Measurements from ENCODE around the gene PCDH10. TPM values are rescaled to one million over a fixed set of nuclear protein-coding genes. Genes with fewer than 3 reads are reported as not detected.

Gene PCDH10
- total RNA-seq, 2 experiments from 2014 or later = not detected

- no peak overlapping the region for H3K27ac Mint-ChIP-seq
- no peaks in the 10 kb centered on the region for H3K9me3 Mint-ChIP-seq (ENCODE audit: low read depth)
- CTCF ChIA-PET = no interaction called here
- H3K4me3 Mint-ChIP-seq = no peak overlapping the region
- peaks cover 23% of the 10 kb centered on the region for H3K27me3 Mint-ChIP-seq
- no peaks in the 10 kb centered on the region for H3K36me3 Mint-ChIP-seq
- no peaks in the 10 kb centered on the region for H3K4me1 Mint-ChIP-seq
- DNase-seq (no peak), ATAC-seq (no peak)
Measured at GRCh38 chr4:133156096-133156495, 7.0 kb downstream of the PCDH10 start.

- H3K4me3 Mint-ChIP-seq = no peak overlapping the region
- ATAC-seq (no peak), DNase-seq (no peak)
- peaks cover 19% of the 10 kb centered on the region for H3K27me3 Mint-ChIP-seq
- H3K27ac Mint-ChIP-seq = no peak overlapping the region
- no peaks in the 10 kb centered on the region for H3K9me3 Mint-ChIP-seq (ENCODE audit: low read depth)
- CTCF ChIA-PET = no interaction called here
- no peaks in the 10 kb centered on the region for H3K4me1 Mint-ChIP-seq
- no peaks in the 10 kb centered on the region for H3K36me3 Mint-ChIP-seq
Measured at GRCh38 chr4:133156556-133156955, 7.5 kb downstream of the PCDH10 start.

DNA sequence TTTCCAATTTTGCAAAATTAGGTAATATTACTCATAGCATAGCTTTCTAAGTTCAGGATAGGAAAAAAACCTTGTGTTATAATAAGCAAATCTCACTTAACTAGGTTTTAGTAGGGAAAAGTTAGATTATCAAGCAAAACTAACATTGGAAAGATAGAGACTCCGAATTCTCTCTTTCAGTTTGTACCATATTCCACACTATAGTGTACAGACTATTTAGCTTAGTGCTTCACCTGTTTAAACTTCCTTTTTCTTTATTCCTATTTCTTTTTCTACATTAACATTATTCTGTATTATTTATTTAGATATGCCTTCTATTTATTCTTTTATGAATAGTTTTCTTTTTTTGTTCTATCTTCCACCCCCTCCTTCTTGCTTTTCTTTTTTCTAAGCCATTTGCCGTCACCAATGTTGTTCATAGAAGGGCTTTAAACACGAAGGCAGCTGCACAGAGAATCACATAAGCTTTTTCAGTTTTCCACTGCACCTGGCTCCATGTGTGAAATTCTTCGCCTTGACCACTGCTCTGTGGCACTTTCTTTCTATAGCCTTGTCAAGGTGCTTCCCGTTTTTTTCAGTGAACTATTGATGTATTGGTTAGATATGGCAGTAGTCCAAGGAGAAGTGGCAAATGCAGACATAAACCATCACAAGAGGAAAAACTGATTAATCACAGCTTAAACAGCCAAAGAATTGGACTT lies 8.5 kb downstream of the PCDH10 start:
- H3K9me3 Mint-ChIP-seq (ENCODE audit: low read depth) = no peaks in the 10 kb centered on the region
- CTCF ChIA-PET = no interaction called here
- H3K36me3 Mint-ChIP-seq = no peaks in the 10 kb centered on the region

GRCh38 chr4:133160853-133161252 lies 11.8 kb downstream of the PCDH10 start:
- CTCF ChIA-PET = no interaction called here
- no peak overlapping the region for H3K27ac Mint-ChIP-seq

More for the DNA sequence above, 8.5 kb downstream of the PCDH10 start:
- Mint-ChIP-seq H3K4me1 (no peaks in the 10 kb centered on the region), H3K27me3 (peaks cover 10% of the 10 kb centered on the region), H3K4me3 (no peak overlapping the region), H3K27ac (no peak overlapping the region)
- DNase-seq (no peak), ATAC-seq (no peak)

GRCh38 chr4:133161570-133162295 lies 12.6 kb downstream of the PCDH10 start:
- no peaks in the 10 kb centered on the region for H3K4me1 Mint-ChIP-seq
- H3K9me3 Mint-ChIP-seq (ENCODE audit: low read depth) = no peaks in the 10 kb centered on the region
- H3K27me3 Mint-ChIP-seq = no peaks in the 10 kb centered on the region
- no peaks in the 10 kb centered on the region for H3K36me3 Mint-ChIP-seq
- ATAC-seq (no peak), DNase-seq (no peak)
- CTCF ChIA-PET = no interaction called here
- H3K4me3 Mint-ChIP-seq = no peak overlapping the region
- H3K27ac Mint-ChIP-seq = no peak overlapping the region

More at GRCh38 chr4:133160853-133161252, 11.8 kb downstream of the PCDH10 start:
- H3K27me3 Mint-ChIP-seq = no peaks in the 10 kb centered on the region
- DNase-seq (no peak), ATAC-seq (no peak)
- no peak overlapping the region for H3K4me3 Mint-ChIP-seq
- no peaks in the 10 kb centered on the region for H3K36me3 Mint-ChIP-seq
- no peaks in the 10 kb centered on the region for H3K9me3 Mint-ChIP-seq (ENCODE audit: low read depth)
- H3K4me1 Mint-ChIP-seq = no peaks in the 10 kb centered on the region

- no peak for DNase-seq
- H3K27ac Mint-ChIP-seq = no peak overlapping the region
- H3K9me3 Mint-ChIP-seq (ENCODE audit: low read depth) = no peaks in the 10 kb centered on the region
- CTCF ChIA-PET = no interaction called here
- H3K4me1 Mint-ChIP-seq = no peaks in the 10 kb centered on the region
- no peaks in the 10 kb centered on the region for H3K27me3 Mint-ChIP-seq
- no peak for ATAC-seq
- no peaks in the 10 kb centered on the region for H3K36me3 Mint-ChIP-seq
- H3K4me3 Mint-ChIP-seq = no peak overlapping the region
Measured at GRCh38 chr4:133162941-133163340, 13.8 kb downstream of the PCDH10 start.

DNA sequence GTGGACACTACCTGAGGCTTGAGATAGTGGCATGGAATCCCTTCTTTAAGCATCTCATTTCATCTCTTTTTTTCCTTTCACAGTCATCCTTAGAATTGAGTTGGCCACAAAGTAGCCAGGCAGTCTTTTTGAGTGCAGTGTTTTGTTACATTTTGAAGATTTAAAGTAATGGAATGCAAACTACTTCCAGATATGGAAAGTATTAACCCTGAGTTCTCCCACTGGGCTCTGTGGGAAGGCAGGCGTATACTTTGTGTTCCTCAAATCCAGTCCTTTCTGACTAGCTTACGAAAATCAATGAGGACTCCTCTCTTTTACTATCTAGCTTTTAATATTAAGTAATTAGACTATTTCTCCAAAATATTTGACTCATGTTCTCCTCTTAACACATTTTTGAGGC lies 29.9 kb downstream of the PCDH10 start:
- CTCF ChIA-PET = no interaction called here

DNA sequence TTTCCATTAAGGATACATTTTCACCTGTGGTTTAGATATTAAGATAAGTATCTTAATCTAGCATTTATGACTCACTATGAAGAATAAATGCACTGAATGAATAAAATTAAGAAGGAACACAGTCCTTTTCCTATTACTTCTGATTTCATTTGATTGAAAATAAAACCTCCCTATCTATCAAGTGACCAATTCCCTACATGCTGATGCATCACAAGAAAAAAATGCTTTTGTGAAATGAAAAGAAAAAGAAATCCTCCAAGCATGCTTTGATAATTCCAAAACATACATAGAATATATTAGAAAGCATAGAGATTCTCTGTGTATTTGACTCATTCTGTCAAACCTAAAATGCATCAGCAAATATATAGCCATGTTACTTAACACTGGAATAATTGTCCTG lies 37.1 kb downstream of the PCDH10 start:
- CTCF ChIA-PET = no interaction called here
- H3K4me1 Mint-ChIP-seq = no peaks in the 10 kb centered on the region
- H3K36me3 Mint-ChIP-seq = no peaks in the 10 kb centered on the region
- no peak for ATAC-seq
- H3K4me3 Mint-ChIP-seq = no peak overlapping the region
- no peak for DNase-seq
- no peak overlapping the region for H3K27ac Mint-ChIP-seq
- H3K9me3 Mint-ChIP-seq (ENCODE audit: low read depth) = no peaks in the 10 kb centered on the region
- H3K27me3 Mint-ChIP-seq = no peaks in the 10 kb centered on the region

More for the DNA sequence above, 29.9 kb downstream of the PCDH10 start:
- DNase-seq = no peak
- no peaks in the 10 kb centered on the region for H3K27me3 Mint-ChIP-seq
- no peak for ATAC-seq
- H3K9me3 Mint-ChIP-seq (ENCODE audit: low read depth) = no peaks in the 10 kb centered on the region
- no peaks in the 10 kb centered on the region for H3K4me1 Mint-ChIP-seq
- no peaks in the 10 kb centered on the region for H3K36me3 Mint-ChIP-seq
- no peak overlapping the region for H3K4me3 Mint-ChIP-seq
- H3K27ac Mint-ChIP-seq = no peak overlapping the region

GRCh38 chr4:133186845-133187244 lies 37.8 kb downstream of the PCDH10 start:
- no peak overlapping the region for H3K4me3 Mint-ChIP-seq
- H3K4me1 Mint-ChIP-seq = no peaks in the 10 kb centered on the region
- CTCF ChIA-PET = no interaction called here
- H3K27ac Mint-ChIP-seq = no peak overlapping the region
- ATAC-seq = no peak
- no peaks in the 10 kb centered on the region for H3K36me3 Mint-ChIP-seq
- H3K9me3 Mint-ChIP-seq (ENCODE audit: low read depth) = no peaks in the 10 kb centered on the region
- no peaks in the 10 kb centered on the region for H3K27me3 Mint-ChIP-seq
- no peak for DNase-seq

DNA sequence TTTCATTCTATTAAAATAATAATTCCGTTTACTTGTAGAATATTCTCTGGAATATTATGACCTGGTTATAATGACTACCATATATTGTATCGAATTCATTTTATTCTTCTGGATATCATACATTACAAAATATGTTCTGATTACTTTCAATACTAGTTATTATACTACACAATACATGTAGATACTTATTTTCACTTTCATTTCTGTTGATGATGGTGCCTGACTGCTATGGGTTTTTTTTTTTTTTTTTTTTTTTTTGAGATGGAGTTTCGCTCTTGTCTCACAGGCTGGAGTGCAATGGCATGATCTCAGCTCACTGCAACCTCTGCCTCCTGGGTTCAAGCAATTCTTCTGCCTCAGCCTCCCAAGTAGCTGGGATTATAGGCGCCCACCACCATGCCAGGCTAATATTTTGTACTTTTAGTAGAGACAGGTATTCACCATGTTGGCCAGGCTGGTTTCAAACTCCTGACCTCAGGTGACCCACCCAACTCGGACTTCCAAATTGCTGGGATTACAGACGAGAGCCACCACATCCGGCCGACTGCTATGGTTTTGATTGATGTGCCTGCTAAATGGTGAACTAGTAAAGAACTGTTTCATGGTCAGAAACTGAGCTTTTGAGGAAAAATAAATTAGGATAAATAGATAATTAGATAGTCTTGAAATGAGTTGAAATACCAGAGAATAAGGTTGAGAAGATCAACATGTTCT lies 39.5 kb downstream of the PCDH10 start:
- no peak for ATAC-seq
- no peaks in the 10 kb centered on the region for H3K4me1 Mint-ChIP-seq

DNA sequence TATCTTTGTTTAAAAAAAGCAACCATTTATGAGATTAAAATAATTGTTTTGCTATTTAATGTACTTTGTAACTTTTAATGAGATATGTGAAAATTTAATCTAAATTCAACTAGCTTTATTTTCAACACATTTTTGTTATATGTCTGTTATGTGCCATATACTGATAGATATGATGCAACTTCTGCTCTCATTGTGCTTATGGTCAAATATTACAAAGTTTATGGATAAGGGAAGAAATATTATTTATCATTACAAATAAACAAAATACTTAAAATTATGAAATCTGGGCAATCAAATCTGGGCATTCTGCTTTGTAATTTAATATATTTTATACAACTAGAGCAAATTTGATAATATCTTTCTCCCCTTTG lies 40.0 kb downstream of the PCDH10 start:
- Mint-ChIP-seq H3K27me3 (no peaks in the 10 kb centered on the region), H3K4me3 (no peak overlapping the region), H3K4me1 (no peaks in the 10 kb centered on the region), H3K27ac (no peak overlapping the region), H3K9me3 (ENCODE audit: low read depth) (no peaks in the 10 kb centered on the region), H3K36me3 (no peaks in the 10 kb centered on the region)
- DNase-seq (no peak), ATAC-seq (no peak)
- CTCF ChIA-PET = interaction anchor here (0.6 kb wide), 1 partner anchor 597 kb away, joined by 3 read pairs; no protein-coding TSS in a partner anchor

More for the DNA sequence above, 39.5 kb downstream of the PCDH10 start:
- no peak overlapping the region for H3K4me3 Mint-ChIP-seq
- no peaks in the 10 kb centered on the region for H3K36me3 Mint-ChIP-seq
- no peak for DNase-seq
- no peak overlapping the region for H3K27ac Mint-ChIP-seq
- H3K9me3 Mint-ChIP-seq (ENCODE audit: low read depth) = no peaks in the 10 kb centered on the region
- CTCF ChIA-PET = interaction anchor here (0.6 kb wide), 1 partner anchor 596 kb away, joined by 3 read pairs; no protein-coding TSS in a partner anchor
- no peaks in the 10 kb centered on the region for H3K27me3 Mint-ChIP-seq

- H3K27ac Mint-ChIP-seq = no peak overlapping the region
Measured at GRCh38 chr4:133190098-133190497, 41.0 kb downstream of the PCDH10 start.

DNA sequence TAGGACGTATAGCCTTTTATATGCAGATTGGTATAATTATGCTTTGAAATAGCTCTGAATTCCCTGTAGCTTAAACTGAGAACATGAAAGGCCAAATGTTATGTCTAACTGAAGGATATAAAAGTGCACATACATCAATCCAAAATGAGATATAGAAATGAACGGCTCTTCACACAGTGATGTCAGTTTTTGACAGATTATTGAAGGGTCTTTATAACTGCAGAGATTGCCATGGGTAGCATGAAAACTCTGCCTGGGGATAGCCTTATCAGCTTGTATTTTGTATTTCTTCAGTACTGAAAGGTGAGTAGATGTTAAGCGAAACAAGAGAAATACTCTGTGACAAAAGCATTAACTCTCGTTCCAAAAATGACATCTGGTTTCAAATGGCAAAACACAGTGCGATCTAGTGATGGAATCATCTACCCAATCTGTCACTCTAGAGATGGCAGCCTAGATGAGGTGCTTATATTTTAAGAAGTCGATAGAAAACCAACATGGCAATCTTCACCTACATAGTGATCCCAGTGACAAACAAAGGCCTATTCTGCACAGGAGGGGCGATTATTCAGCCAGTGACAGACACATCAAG lies 59.7 kb downstream of the PCDH10 start:
- Mint-ChIP-seq H3K4me1 (no peaks in the 10 kb centered on the region), H3K9me3 (ENCODE audit: low read depth) (peaks cover 5% of the 10 kb centered on the region), H3K27me3 (no peaks in the 10 kb centered on the region), H3K27ac (no peak overlapping the region), H3K4me3 (no peak overlapping the region), H3K36me3 (no peaks in the 10 kb centered on the region)
- ATAC-seq (no peak), DNase-seq (no peak)
- CTCF ChIA-PET = no interaction called here

More at GRCh38 chr4:133190098-133190497, 41.0 kb downstream of the PCDH10 start:
- CTCF ChIA-PET = no interaction called here
- ATAC-seq = no peak
- Mint-ChIP-seq H3K4me1 (no peaks in the 10 kb centered on the region), H3K4me3 (no peak overlapping the region), H3K36me3 (no peaks in the 10 kb centered on the region), H3K9me3 (ENCODE audit: low read depth) (no peaks in the 10 kb centered on the region), H3K27me3 (no peaks in the 10 kb centered on the region)
- no peak for DNase-seq
